NCI-H510A (cell line): Measurements from ENCODE around the gene NOXRED1.
A peak's percentile ranks its signal among the peaks of the same experiment; 100 is the strongest.

Source experiments
- DNase-seq: peaks from one replicate; lab custom pipeline; 2025; lab: John Stamatoyannopoulos, UW

The NOXRED1 gene

GRCh38 chr14:77407158-77407557, 16.2 kb downstream of the NOXRED1 start:
- no peak for DNase-seq

GRCh38 chr14:77406718-77407117, 16.6 kb downstream of the NOXRED1 start:
- no peak for DNase-seq

- no peak for DNase-seq
Observed at GRCh38 chr14:77406086-77406485, 17.2 kb downstream of the NOXRED1 start.

GRCh38 chr14:77403768-77404167, 19.6 kb downstream of the NOXRED1 start:
- no peak for DNase-seq

GRCh38 chr14:77400216-77400615, 23.1 kb downstream of the NOXRED1 start:
- no peak for DNase-seq

- no peak for DNase-seq
Observed at GRCh38 chr14:77390188-77390587, 33.1 kb downstream of the NOXRED1 start.

- no peak for DNase-seq
Observed at GRCh38 chr14:77378701-77379100, 44.6 kb downstream of the NOXRED1 start.

- no peak for DNase-seq
Observed at GRCh38 chr14:77377502-77377844, 45.9 kb downstream of the NOXRED1 start.

- peak; percentile 78 for DNase-seq
Observed at GRCh38 chr14:77376771-77377501, 46.4 kb downstream of the NOXRED1 start, which contains the start of the genes SAMD15 and TMED8. SAMD15 (plus strand) TSS chr14:77377379; CDS start chr14:77377419, 40 bp downstream. TMED8 (minus strand) TSS chr14:77377094; CDS start chr14:77377053, 41 bp downstream.

- no peak for DNase-seq
Observed at GRCh38 chr14:77375973-77376770, 47.2 kb downstream of the NOXRED1 start.

- no peak for DNase-seq
Observed at GRCh38 chr14:77375164-77375950, 48.0 kb downstream of the NOXRED1 start.

GRCh38 chr14:77372304-77372841, 51.0 kb downstream of the NOXRED1 start:
- DNase-seq = no peak

- no peak for DNase-seq
Observed at GRCh38 chr14:77369285-77369684, 54.0 kb downstream of the NOXRED1 start.

- no peak for DNase-seq
Observed at GRCh38 chr14:77364146-77364545, 59.2 kb downstream of the NOXRED1 start.

- no peak for DNase-seq
Observed at GRCh38 chr14:77359626-77360025, 63.7 kb downstream of the NOXRED1 start.

- DNase-seq = no peak
Observed at GRCh38 chr14:77356899-77357298, 66.4 kb downstream of the NOXRED1 start.

GRCh38 chr14:77355811-77356210, 67.5 kb downstream of the NOXRED1 start:
- DNase-seq = no peak

GRCh38 chr14:77353469-77354141, 69.7 kb downstream of the NOXRED1 start:
- no peak for DNase-seq

GRCh38 chr14:77347751-77348150, 75.6 kb downstream of the NOXRED1 start:
- no peak for DNase-seq

- no peak for DNase-seq
Observed at GRCh38 chr14:77346495-77346894, 76.8 kb downstream of the NOXRED1 start.

GRCh38 chr14:77344377-77344996, 78.8 kb downstream of the NOXRED1 start:
- DNase-seq = no peak
